CD4-positive, alpha-beta T cell treated with Interleukin-15 for 1 hour (primary cell): Measurements from ENCODE around the gene DLGAP1.
"Not testable (repeated sequence)": the region's sequence is repeated elsewhere in the genome, so short reads cannot be mapped to it uniquely, and the experiment has no call there.

Experiments used
- DNase-seq: peaks from one replicate; pipeline ENCODE4 v3.0.0-alpha.2; 2020

DLGAP1 gene

DNA sequence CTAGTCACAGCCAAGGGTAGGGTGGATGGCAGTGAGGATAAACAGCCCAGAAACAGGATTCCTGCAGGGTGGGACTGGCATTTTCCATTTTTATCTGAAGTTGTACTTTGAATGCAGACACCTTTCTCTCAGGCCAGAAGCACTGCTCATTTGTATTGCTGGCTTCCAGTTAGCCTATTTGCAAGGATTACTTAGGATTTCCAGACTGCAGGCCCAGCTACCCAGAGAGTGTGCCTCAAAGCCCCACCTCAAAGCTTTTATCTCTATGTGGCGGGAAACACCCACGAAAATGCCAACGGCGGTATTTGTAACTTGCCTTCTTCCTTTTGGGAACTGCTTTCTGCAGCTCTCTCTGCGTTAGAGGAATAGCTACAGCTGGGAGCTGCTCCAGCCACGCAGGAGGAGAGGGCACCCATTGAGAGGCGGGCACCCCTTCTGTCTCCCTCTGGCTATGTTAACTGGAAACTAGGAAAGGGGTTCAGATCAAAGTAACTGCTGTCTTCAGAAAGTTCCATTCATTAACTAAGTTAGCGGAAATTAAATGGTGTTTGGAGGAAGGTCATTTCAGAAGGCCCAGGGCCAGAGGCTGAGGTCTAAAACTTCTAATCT lies 860.2 kb downstream of the DLGAP1 start:
- DNase-seq, result peak; percentile 24

DNA sequence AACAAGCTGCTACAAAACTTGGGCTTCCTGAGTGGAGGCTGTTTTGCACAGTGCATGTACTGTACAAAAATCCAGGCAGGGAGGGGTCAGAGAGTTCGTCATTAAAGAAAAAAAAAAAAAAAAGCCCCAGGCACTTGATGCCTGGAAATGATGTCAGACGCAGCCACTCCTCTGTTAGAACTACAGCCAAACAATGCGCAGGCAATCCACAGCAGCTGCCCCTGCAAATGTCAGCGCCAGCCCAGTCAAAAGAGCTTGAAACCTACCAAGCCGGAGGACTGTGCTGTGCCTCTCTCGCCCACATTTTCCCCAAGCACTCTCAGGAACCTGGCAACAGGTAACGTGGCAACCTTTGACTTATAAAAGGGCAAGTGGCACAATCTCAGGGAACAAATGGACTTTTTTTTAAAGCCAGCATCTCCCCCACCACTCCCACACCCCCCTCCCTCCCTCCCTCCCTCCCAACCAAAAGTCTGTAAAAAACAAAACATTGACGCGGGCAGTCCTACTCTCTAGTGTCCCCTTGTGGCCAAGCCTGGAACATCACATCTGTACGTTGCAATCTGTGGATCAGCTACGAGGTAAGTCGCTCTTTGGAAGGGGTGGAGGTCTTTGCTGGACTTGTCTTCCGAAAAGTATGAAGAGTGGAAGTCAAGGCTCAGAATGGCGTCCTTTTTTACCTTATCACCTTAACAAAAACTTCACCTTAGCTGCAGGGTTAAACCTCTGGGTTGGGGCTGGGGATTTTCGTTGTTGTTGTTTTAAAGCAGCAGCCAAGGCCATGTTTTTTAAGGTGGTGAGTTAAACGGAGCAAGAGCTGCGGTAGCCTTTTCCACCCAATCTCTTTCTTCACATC lies 861.0 kb downstream of the DLGAP1 start:
- peak; percentile 94 for DNase-seq

DNA sequence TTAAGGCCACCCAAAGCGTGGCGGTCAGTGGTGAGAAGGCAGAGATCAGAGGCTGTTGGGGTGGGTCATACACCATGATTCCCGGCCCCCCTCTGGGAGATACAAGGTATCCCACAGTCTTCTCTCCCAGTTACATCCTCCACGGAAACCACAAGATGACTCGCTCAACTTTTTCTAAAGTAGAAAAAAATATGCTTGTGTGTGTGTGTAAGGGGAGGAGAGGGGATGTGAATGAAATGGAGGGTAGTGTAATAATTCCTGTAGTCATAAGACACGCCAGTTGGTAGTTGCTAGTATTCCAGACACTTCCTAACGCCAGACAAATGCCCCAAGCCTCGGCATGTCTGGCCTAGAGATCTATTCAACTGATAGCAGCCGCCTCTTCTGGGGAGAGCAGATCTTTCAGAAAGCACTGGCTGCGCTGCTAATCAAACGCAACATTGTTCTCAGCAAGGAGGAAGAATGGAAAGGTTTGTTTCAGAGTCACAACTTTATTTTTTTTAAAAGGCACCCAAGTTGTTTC lies 861.7 kb downstream of the DLGAP1 start:
- DNase-seq, result no peak

DNA sequence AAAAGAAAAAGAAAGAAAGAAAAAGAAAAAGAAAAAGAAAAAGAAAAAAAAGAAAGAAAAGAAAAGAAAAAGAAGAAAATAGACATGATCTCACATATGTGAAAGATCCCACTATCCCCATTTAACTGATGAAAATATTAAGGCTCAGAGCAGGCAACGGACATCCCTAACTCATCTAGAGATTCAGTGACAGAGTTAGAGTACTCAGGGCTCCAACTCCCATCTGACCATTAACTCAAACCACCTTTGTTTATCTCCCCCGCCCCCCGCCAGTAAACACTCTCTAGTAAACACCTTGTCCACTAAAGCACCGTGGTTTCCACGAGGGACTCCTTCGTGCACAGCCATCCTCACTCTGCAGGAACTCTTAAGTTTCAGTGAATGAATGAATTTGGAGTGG lies 862.2 kb downstream of the DLGAP1 start:
- no peak for DNase-seq

DNA sequence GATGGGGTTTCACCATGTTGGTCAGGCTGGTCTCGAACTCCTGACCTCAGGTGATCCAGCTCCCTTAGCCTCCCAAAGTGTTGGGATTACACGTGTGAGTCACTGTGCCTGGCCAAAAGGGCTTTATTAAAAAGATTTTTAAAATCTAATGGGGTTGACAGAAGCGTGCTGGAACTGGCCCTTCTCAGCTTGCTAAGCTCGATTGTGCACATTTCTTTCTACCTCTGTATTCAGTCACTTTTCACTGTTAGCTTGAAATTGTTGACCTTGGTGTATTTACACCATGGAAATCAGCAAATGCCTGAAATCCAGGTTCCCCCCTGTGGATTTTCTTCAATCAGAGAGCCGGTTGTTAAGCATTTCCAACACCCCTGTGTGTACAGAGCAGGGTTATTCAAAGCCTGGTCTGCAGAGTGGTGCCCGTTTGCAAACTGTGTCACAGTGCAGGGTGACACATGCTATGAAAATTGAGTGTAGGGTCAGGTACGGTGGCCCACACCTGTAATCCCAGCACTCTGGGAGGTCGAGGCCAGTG lies 864.9 kb downstream of the DLGAP1 start:
- DNase-seq, result no peak

DNA sequence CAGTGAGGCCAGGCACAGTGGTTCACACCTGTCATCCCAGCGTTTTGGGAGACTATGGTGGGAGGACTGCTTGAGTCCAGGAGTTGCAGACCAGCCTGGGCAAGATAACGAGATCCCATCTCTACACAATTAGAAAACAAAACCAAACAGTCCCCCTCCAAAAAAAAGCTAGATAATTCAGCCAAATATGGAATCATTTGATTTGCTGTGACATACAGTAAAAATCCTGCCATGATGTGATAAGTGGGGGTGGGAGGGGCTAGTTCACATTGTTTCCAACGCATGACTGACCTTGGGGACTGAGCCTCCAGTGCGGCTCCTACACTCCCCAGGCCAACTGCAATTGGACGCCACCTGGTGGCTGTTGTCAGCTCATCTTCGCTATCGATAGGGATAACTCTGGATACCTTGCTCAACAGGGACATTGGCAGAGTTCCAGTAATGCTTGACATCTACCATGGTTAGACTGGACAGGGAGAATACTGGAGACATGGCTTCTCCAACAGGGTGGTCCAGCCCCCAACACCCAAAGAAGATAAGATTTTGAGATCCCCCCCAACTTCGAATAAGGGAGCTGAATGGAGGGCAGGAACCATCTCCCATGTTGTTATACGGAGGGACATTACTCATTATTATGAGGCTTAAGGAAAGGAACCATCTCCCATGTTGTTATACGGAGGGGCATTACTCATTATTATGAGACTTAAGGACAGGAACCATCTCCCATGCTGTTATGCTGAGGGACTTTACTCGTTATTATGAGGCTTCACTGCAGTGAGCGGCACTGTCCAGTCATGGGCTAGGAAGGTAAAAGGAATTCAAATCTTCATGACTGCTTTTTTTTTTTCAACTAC lies 869.2 kb downstream of the DLGAP1 start:
- DNase-seq, result peak; percentile 76

DNA sequence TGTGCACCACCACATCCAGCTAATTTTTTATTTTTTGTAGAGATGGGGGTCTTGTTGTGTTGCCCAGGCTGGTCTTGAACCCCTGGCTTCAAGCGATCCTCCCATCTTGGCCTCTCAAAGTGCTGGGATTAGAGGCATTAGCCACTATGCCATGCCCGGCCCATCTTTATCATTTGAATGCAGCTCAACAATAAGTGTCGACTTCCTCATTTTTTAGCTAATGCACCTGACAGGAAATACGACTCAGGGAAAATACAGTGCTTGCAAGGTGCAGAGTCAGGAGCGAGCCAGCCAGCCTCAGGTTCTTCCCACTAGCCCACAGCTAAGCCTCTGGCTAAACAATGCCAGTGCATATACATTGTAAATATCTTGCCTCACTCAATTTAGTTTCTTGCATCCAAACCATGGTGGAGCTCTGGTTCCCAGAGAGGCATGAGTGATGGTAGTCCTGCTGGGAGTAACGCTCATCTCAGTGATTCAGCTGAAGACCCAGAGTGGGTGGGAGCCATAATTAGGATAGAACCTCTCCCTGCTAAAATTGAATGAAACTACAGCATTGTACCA lies 870.1 kb downstream of the DLGAP1 start:
- no peak for DNase-seq

DNA sequence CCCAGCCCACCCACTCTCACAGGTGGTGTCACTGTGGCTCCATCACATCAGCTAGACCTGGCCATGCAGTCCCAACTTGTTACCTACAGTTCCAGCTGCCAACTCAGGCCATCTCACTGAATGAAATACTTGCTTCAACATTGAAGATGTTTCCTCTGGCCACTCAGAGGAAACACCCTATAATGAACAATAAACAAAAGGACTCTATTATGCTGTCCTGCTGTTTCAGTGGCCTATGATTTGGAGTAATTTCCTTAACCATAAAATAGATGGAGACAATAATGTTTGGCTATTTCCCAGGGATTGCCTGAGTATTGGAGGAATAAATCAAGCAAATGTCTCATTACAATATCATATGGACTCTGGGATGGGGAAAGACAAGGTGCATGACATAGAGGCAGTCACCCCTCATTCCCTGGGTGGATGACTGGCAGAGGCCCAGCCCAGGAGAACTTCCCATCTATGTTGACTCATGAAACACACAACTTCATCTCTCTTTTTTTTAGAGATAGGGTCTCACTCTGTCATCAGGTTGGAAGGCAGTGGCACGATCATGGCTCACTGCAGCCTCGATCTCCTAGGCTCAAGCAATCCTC lies 870.7 kb downstream of the DLGAP1 start:
- no peak for DNase-seq

DNA sequence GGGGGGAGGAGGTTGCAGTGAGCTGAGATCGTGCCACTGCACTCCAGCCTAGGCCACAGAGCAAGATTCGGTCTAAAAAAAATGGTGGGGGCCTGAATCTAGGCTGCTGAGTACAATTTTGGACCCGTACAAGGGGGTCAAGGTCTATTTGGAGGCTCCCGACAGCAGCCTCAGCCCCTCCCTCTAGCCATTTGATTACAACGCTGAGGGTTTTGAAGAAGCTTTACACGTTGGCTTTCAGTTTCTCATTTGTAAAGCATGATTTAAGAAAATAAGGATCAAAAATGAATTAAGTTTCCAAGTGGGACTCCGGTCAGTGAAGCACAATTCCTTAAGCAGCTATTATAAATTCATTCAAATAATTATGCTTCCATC lies 871.2 kb downstream of the DLGAP1 start:
- no peak for DNase-seq

DNA sequence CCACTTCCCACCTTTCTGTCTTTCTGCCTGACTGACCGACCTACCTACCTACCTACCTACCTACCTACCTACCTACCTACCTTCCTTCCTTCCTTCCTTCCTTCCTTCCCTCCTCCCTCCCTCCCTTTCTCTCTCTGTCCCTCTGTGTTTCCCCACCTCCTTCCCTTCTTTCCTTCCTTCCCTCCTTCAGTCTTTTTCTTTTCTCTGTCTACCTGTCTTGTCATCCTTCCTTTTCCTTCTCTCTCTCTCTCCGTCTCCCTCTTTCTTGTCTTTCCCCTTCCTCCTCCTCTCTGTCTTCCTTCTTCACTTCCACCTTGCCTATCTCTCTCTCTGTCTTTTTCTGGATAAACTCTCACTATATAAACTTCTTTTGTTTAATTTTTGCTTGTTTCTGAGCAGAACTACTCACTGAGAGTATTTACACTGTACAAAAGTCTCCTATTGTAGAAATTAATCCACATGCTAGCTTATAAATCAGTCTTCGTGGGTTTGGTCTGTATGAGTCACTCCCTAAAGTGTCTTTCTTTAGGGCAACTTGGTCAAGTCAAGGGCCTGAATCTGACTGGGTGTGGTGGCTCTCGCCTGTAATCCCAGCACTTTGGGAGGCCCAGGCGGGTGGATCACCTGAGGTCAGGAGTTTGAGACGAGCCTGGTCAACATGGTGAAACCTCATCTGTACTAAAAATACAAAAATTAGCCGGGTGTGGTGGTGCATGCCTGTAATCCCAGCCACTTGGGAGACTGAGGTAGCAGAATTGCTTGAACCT lies 871.8 kb downstream of the DLGAP1 start:
- DNase-seq, result not testable (repeated sequence)

DNA sequence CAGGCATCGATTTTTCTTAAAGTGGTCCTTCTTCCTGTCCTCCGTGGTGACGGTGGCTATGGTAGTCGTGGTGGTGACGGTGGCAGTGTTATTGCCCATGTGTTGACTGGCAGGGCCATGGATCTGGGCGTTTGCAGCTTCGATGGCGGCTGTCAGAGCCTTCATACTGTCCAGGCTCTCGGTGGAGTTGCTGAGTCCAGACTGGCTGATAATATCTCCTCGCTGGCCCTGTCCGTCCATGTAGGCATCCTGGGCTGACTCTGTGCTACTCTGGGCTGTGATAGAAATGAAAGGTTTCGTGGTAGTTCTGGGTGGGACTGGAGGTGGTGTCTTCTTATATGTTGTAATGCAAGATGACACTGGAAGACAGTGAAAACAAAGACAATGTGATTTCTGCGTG lies 873.2 kb downstream of the DLGAP1 start:
- no peak for DNase-seq

DNA sequence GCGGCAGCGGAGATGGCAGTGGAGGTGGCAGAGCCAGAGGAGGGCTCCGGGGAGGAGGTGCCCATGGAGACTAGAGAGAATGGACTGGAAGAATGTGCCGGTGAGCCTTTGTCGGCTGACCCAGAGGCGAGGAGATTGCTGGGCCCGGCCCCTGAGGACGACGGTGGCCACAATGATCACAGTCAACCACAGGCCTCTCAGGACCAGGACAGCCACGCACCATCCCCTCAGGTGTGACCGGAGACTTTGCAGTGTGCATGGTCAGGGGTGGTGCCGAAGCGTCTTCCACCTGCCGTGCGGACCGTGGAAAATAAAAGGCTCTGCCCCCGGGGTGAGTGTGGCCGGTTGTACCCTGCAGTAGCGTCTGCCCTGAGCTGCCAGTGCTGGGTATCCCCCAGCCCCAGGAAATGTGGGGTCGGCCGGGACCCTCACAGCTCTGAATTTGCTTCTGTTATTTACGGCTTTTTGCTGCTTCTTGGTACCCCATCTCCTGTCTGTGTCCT lies 874.5 kb downstream of the DLGAP1 start:
- DNase-seq, result not testable (repeated sequence)

DNA sequence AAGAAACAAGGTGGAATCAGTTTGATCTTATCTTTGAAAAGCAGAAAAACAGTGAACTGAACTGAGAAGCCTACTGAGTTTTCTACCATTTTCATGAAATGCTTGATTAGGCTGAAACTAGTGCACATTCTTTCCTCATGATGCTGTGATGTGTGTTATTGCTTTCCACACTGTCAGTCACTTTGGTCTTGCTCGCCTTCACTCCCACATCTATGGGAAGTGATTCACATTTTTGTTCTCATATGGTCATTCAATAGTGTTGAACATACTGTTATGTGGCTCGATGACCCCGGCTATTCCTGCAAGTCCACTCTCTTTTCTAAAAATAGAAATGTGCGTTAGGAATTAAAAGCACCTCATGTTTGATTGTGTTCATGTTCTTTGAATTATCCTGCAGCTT lies 875.4 kb downstream of the DLGAP1 start:
- no peak for DNase-seq

DNA sequence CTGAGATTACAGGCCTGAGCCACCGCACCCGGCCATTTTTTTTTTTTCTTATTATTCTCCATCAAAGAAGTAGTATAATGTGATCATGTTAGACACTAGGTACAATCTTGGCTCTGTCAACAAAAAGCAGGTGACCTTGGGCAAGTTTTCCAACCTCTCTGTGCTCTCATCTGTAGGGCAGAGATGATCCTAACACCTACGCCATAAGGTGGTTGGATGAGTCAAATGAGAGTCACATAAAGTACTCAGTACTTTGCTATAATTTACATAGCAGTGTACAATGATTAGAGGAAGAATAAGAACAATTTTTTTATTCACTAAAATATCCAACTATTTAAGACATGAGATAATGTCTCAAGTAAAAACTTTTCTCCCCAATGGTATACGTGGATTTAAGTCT lies 876.5 kb downstream of the DLGAP1 start:
- DNase-seq, result no peak

DNA sequence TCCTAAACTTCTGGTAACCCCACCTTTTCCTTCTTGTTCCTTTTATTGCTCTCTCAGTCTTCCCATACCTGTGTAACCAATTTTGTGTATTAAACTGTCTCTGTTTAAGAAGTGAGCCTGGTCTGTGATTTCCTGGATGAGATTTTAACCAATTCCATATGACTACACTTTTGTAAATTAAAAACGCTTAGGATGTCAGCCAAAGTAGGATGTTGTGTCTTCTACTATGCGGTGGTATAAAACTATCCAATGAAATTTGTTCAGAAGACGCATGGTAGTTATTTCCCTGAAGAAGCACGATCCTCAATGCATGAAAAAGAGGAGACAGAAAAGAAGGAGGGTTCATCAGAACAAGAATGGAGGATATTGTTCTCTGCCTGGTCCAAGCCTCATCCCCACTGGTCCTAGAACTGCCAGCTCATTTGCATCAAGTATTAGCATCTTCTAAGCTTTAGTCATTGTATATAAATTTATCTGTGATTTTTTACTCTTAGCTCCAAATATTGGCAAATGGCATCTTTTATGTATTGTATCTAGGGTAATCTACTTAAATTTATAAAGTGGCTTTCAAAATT lies 877.7 kb downstream of the DLGAP1 start:
- no peak for DNase-seq

DNA sequence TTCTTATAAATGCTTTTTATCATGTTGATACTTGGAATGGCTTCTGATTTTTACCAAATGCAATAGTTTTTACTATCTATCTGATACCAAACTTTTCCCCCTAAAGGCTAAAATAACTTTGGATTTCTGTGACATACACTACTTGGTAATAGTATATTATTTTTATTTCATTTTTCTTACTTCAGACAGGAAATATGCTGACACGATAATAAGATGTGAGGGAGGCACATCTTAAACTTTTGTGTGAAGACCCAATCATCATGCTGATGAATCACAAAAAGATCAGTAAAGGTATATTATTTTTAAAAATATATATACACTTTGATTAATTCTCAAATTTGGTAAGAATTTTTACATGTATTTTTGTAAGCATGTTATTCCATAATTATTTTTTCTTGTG lies 882.3 kb downstream of the DLGAP1 start:
- DNase-seq, result no peak

DNA sequence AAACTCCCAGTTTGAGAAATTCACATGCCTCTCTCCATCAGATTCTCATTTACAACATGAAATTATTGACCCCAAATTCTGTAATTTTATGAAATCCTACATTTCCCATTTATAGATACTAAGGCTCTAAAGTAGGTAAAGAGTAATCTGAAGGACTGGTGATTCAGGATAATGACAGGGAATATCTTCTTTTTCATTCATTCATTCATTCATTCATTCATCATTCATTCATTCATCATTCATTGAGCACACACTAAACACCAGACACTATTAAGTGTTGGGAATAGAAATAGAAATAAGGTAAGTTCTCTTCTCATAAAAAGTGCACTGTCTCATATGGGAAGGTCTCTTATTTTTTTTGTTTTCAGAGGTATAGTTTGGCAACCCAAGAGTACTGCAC lies 888.3 kb downstream of the DLGAP1 start:
- no peak for DNase-seq

DNA sequence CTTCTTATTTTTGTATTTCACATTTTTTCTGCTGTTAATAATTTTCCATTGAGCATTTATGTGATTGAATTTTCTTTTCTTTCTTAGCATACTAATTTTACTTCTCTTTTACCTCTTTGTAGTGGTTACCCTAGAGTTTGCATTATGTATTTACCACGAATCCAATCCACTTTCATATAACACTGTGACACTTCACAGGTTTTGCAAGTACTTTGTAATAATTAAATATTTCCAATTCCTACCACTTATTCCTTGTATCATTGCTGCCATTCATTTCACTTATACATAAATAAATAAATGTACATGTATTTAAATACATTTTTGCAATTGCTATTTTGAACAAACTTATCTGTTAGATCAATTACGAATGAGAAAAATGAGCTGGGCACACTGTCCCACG lies 894.4 kb downstream of the DLGAP1 start:
- no peak for DNase-seq

DNA sequence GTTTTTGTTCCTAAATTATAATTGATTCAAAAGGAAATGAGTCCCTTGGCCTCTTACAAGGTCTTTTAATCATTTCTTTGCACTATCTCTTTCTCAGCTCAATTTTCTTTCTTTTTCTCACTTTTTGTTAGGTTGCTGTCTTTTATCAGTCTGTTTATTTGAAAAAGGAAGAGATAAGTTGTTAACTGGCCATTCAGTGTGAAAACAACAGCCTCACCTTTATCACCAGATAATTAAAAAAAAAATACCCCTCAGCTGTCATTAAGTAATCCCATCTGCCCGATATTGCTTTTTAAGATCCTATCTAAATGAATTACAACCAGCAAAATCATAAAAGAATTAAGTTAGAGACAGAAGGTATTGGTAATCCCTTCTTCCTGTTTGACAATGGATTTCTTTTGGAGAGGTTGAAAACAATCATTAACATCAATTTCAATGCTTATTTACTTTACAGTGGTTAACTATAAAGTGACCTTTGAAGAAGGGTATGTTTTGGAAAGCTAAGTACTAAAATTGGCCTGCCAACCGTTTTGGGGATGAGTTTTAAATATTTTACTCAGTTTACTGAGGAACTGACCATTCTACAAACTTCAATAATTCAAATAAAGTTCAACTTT lies 900.2 kb downstream of the DLGAP1 start:
- no peak for DNase-seq

DNA sequence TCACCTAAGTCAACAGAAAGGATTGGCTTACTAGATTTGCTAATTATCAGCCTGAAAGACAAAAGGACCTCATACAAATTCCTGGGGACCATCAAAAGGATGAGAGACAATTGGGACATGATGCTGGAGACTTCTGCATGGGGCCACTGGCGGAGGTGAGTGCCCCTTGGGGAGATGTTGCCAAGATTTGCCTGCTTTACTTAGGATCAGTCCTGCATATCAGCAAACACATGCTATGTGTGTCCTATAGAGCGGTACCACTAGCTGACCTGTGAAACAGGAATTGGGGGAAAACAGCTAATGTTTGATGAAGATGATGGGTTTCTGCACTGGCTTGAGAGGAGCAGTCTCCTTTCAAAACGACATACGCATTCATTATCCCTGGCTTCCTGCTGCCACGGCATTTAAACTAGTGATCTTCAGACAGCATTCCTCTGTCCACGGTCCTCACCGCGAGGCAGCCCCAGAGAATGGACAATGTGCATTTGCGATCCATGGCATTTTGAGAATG lies 901.0 kb downstream of the DLGAP1 start:
- no peak for DNase-seq
